Fibroblast of mammary gland (primary cell): ENCODE measurements around the gene CARNS1.
A peak's percentile ranks its signal among the peaks of the same experiment; 100 is the strongest.

Experiments used
- DNase-seq: peaks from one replicate; pipeline ENCODE4 v3.0.0-alpha.2; 2010; ENCODE audit warnings: low read depth
- H3K4me3 ChIP-seq: 2 replicates; pipeline ENCODE4 v1.5.1; 2011; ENCODE audit warnings: low read depth, mild to moderate bottlenecking, low read length, moderate library complexity; ENCODE audit not compliant: control insufficient read depth
- TF ChIP-seq, protein P1 (sequence below): conservative IDR thresholded peaks from 2 replicates; pipeline ENCODE4 v1.5.1; 2011; ENCODE audit warnings: low read depth, low read length, inconsistent platforms; ENCODE audit not compliant: control insufficient read depth, insufficient read depth

CARNS1 gene

DNA sequence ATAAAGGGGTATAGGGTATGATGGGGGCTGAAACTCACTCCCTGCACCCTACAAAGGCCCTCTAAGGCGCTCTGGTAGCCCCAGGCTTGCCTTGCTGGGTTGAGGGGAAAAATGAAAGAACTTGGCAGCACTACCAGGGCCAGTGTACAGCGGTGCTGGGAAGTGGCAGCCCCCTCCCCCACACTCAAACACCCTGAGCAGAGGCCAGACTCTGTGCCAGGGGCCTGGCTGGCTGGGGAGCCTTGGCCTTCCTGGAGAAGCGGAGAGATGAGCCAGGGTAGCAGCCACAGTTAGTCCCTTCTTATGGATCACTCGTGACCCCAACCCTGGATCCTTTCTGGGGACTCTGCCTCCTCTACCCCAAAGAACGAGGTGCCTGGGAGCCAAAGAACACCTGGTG is 50.9 kb downstream of the CARNS1 start:
- TF ChIP-seq, protein P1, sequence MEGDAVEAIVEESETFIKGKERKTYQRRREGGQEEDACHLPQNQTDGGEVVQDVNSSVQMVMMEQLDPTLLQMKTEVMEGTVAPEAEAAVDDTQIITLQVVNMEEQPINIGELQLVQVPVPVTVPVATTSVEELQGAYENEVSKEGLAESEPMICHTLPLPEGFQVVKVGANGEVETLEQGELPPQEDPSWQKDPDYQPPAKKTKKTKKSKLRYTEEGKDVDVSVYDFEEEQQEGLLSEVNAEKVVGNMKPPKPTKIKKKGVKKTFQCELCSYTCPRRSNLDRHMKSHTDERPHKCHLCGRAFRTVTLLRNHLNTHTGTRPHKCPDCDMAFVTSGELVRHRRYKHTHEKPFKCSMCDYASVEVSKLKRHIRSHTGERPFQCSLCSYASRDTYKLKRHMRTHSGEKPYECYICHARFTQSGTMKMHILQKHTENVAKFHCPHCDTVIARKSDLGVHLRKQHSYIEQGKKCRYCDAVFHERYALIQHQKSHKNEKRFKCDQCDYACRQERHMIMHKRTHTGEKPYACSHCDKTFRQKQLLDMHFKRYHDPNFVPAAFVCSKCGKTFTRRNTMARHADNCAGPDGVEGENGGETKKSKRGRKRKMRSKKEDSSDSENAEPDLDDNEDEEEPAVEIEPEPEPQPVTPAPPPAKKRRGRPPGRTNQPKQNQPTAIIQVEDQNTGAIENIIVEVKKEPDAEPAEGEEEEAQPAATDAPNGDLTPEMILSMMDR, result no peak
- no peak for DNase-seq
- H3K4me3 ChIP-seq, result no peak overlapping the region

DNA sequence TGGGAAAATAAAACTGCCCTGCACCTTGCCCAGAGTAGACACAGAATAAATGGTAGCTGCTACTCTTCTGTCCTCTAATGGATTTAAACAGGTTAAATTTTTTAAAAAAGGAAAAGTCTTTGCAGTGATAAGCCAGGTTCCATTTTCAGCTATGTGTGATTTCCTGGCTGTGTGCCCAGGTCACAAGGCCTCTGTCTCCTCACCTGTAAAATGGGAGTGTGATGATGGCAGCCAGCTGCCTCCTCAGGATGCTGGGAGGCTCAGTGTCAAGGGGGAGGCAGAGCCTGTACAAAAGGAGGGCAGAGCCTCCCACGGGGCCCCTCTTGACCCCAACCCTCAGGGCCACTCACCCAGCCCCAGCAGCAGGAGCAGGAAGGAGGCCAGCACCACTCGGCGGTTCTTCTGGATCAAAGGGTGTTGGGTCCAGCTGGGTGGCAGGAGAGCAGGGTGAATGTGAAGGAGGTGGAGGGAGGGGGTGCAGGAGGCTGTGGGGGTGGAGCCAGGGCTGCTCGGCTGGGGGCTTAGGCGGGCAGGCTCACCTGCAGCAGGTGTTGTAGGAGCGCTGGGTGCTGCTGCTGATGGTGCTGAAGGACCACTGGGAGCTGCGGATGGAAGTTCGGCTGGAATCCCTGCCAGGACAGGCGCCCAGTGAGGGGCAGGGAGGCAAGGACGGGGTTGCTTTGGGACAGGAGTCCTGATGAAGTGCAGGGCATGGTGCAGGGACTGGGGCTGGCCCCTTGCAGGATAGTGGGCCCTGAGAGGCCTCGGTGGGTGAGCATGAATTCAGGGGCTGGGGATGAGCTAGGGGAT is 51.7 kb downstream of the CARNS1 start:
- H3K4me3 ChIP-seq, result no peak overlapping the region
- TF ChIP-seq, protein P1, result no peak
- DNase-seq, result no peak

DNA sequence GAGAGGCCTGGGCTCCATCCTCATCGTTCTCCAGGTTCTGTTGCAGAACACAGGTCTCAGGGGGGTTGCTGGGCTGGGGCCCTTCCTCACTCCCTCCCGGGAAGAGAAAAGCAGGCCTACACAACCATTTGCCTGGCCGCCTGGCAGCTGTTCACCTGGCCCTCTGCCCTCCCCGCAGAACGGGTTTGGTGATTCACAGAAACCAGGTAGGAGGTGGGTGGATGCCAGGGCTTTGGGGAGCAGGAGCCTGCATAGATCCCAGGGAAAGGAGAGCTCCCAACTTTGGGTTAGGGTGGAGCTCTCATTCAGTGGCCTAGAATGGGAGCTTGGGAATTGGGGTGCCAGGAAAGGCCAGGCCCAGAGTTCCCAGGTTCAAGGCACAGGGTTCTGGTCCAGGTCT is 52.6 kb downstream of the CARNS1 start:
- TF ChIP-seq, protein P1, result no peak
- peak overlapping the region; percentile 64 for H3K4me3 ChIP-seq
- no peak for DNase-seq

DNA sequence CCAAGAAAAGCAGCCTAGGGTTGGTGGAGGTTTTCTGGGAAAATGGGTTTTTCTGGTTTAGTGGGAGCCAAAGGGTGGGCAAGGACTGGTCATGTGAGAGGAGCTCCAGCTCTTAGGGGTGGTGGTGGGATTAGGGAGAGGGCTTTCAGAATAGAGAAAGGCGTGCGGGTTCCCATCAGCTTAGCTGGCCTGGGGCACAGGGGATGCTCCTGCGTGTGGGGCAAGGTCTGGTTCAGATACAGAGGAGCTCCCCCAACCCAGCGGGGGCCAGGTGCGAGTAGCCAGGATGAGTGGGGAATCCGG is 52.9 kb downstream of the CARNS1 start:
- TF ChIP-seq, protein P1, result no peak
- H3K4me3 ChIP-seq, result peak overlapping the region; percentile 64
- no peak for DNase-seq

DNA sequence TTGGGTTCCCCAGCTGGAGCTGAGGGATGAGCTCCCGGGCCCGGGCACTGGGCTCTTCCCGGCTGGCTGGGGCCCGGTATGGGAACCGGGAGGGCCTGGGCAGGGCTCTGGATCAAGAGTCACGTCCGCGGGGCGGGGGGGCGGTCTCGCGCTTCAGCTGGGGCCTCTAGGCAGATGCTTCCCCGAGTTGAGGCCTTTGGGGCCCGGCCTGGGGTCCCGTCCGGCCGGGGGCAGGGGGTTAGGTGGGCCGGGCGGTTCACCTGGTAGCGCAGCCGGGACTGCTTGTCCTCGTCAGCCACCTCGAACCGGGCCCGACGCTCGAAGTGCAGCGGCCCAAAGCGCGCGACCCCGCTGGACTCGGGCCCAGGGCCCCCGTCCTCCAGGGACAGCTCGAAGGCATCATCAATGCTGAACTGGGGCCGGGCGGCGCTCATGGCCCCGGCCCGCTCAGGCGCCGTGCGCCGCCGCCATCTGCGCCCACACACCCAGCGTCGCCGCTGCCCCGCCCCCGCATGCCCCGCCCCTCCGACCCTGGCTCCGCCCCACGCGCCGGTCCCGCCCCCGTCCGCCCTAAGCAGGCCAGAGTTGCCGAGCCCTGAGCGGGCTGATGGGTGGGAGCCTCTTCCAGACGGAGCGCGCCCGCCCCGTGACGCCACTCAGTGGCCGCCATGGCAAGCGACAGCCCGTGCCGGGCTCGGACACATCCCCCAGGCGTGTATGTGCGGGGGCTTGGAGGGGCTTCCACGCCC is 53.5 kb downstream of the CARNS1 start, which contains the start of gene TMEM134:
TMEM134 (minus strand) TSS at position 493 of the 749 bp plus-strand sequence; CDS start at position 434, 59 bp downstream.
- peak within 1 kb of the TSS; percentile 70 for H3K4me3 ChIP-seq
- TF ChIP-seq, protein P1, result no peak
- DNase-seq, result peak; percentile 87

DNA sequence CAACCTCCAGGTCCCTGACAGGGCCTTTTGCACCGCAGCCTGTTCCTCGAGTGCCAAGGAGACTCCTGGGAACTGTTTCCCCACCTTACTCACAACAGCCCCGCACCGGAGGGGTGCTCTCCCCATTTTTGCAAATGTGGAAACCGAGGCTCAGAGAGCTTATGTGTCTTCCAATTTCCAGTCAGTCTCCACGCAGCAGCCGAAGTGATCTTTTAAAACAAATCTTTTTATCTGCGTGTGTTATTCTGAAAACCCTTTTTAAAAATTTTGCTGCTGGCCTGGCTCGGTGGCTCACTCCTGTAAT is 54.0 kb downstream of the CARNS1 start:
- TF ChIP-seq, protein P1, result no peak
- H3K4me3 ChIP-seq, result peak overlapping the region; percentile 70
- no peak for DNase-seq
